WTC11 (cell line): ENCODE results near the gene AMMECR1. TPM values are rescaled to one million over a fixed set of nuclear protein-coding genes. Genes with fewer than 3 reads are reported as not detected.

Experiments used
- ATAC-seq: fragments of 200-7000 bp; cut with Tn5 transposase; 2 replicates; pipeline ENCODE4 v1.10.0; 2021; ENCODE audit warnings: mild to moderate bottlenecking, moderate library complexity
- CTCF ChIA-PET: fragments of 300-600 bp; sonication (Branson Sonifier 250); formaldehyde crosslinking; loops from one replicate; lab custom pipeline; 2021; ENCODE audit warnings: antibody characterized with exemption; lab: Charles Lee
- POLR2A ChIA-PET: fragments of 350-600 bp; sonication (Branson Sonifier 250); formaldehyde crosslinking; loops from one replicate; lab custom pipeline; 2021; ENCODE audit warnings: antibody characterized with exemption; lab: Charles Lee
- DNase-seq: peaks from one replicate; pipeline ENCODE4 v3.0.0; 2021; ENCODE audit warnings: low spot score
- H3K27ac Mint-ChIP-seq: 2 replicates; pipeline ENCODE4 v1.8.0; 2021; ENCODE audit warnings: mixed read lengths
- H3K27me3 Mint-ChIP-seq: 2 replicates; pipeline ENCODE4 v1.8.0; 2021; ENCODE audit warnings: low read depth, mild to moderate bottlenecking, moderate library complexity, mixed read lengths
- H3K36me3 Mint-ChIP-seq: 2 replicates; pipeline ENCODE4 v1.8.0; 2021; ENCODE audit warnings: mixed read lengths
- H3K4me1 Mint-ChIP-seq: 2 replicates; pipeline ENCODE4 v1.8.0; 2022; ENCODE audit warnings: mixed read lengths
- H3K4me3 Mint-ChIP-seq: 2 replicates; pipeline ENCODE4 v1.8.0; 2021; ENCODE audit warnings: mild to moderate bottlenecking, moderate library complexity, mixed read lengths
- H3K9me3 Mint-ChIP-seq: 2 replicates; pipeline ENCODE4 v1.8.0; 2021; ENCODE audit warnings: mixed read lengths
- ATF1 ChIP-seq: sonication (generic); formaldehyde crosslinking; IDR thresholded peaks from 2 replicates; pipeline ENCODE4 v1.8.1; 2023; ENCODE audit warnings: mild to moderate bottlenecking, moderate library complexity, missing genetic modification reagents
- CREB1 ChIP-seq: sonication (generic); formaldehyde crosslinking; IDR thresholded peaks from 2 replicates; pipeline ENCODE4 v1.8.0; 2023; ENCODE audit warnings: mild to moderate bottlenecking, missing genetic modification reagents
- ELF4 ChIP-seq: sonication (generic); formaldehyde crosslinking; IDR thresholded peaks from 2 replicates; pipeline ENCODE4 v1.8.1; 2022; ENCODE audit warnings: low read depth, mild to moderate bottlenecking, moderate library complexity, missing genetic modification reagents
- KAT7 ChIP-seq: sonication (generic); formaldehyde crosslinking; IDR thresholded peaks from 2 replicates; pipeline ENCODE4 v1.8.1; 2023; ENCODE audit warnings: missing genetic modification reagents, mild to moderate bottlenecking, borderline replicate concordance
- MXD4 ChIP-seq: fragments of 250-450 bp; sonication (Bioruptor Pico); IDR thresholded peaks from 2 replicates; pipeline ENCODE4 v1.8.0; 2021; ENCODE audit warnings: mild to moderate bottlenecking, moderate library complexity, borderline replicate concordance
- NFE2L1 ChIP-seq: sonication (generic); formaldehyde crosslinking; IDR thresholded peaks from 2 replicates; pipeline ENCODE4 v1.8.1; 2023; ENCODE audit warnings: missing genetic modification reagents
- NR2C2 ChIP-seq: sonication (generic); formaldehyde crosslinking; IDR thresholded peaks from 2 replicates; pipeline ENCODE4 v1.8.0; 2022; ENCODE audit warnings: mild to moderate bottlenecking, missing genetic modification reagents
- SMAD4 ChIP-seq: sonication (generic); formaldehyde crosslinking; IDR thresholded peaks from 2 replicates; pipeline ENCODE4 v1.8.0; 2022; ENCODE audit warnings: mild to moderate bottlenecking, missing genetic modification reagents
- TEAD4 ChIP-seq: sonication (generic); formaldehyde crosslinking; IDR thresholded peaks from 2 replicates; pipeline ENCODE4 v1.8.0; 2022; ENCODE audit warnings: mild to moderate bottlenecking, missing genetic modification reagents
- TP53 ChIP-seq: sonication (generic); formaldehyde crosslinking; IDR thresholded peaks from 2 replicates; pipeline ENCODE4 v1.8.1; 2023; ENCODE audit warnings: mild to moderate bottlenecking, missing genetic modification reagents
- ZNF416 ChIP-seq: fragments of 250-450 bp; sonication (Bioruptor Pico); IDR thresholded peaks from 2 replicates; pipeline ENCODE4 v1.9.0; 2021; ENCODE audit warnings: mild to moderate bottlenecking, inconsistent platforms
- ZNF423 ChIP-seq: fragments of 250-450 bp; sonication (Bioruptor Pico); IDR thresholded peaks from 2 replicates; pipeline ENCODE4 v2.1.2; 2022; ENCODE audit warnings: mild to moderate bottlenecking, moderate library complexity
- ZNF671 ChIP-seq: fragments of 250-450 bp; sonication (Bioruptor Pico); IDR thresholded peaks from 2 replicates; pipeline ENCODE4 v1.8.0; 2021; ENCODE audit warnings: mild to moderate bottlenecking
- total RNA-seq: library from RNA; stranded (reverse); gene quantifications from 3 replicates; pipeline ENCODE4 v1.2.3, GENCODE V29; 2021
- TF ChIP-seq, protein P1 (sequence below): sonication (generic); formaldehyde crosslinking; IDR thresholded peaks from 2 replicates; pipeline ENCODE4 v1.8.1; 2023; ENCODE audit warnings: mild to moderate bottlenecking, missing genetic modification reagents, moderate library complexity
- TF ChIP-seq, protein P2 (sequence below): fragments of 250-450 bp; sonication (Bioruptor Pico); IDR thresholded peaks from 2 replicates; pipeline ENCODE4 v2.1.2; 2022; ENCODE audit warnings: mild to moderate bottlenecking, moderate library complexity
- TF ChIP-seq, protein P3 (sequence below): sonication (generic); formaldehyde crosslinking; IDR thresholded peaks from 2 replicates; pipeline ENCODE4 v1.8.1; 2022; ENCODE audit warnings: mild to moderate bottlenecking, moderate library complexity, missing genetic modification reagents
- TF ChIP-seq, protein P4 (sequence below): sonication (generic); formaldehyde crosslinking; IDR thresholded peaks from 2 replicates; pipeline ENCODE4 v1.8.0; 2022; ENCODE audit warnings: missing genetic modification reagents
- TF ChIP-seq, protein P5 (sequence below): sonication (generic); formaldehyde crosslinking; IDR thresholded peaks from 2 replicates; pipeline ENCODE4 v1.8.0; 2022; ENCODE audit warnings: mild to moderate bottlenecking, missing genetic modification reagents
- TF ChIP-seq, protein P6 (sequence below): sonication (generic); formaldehyde crosslinking; IDR thresholded peaks from 2 replicates; pipeline ENCODE4 v1.8.0; 2022; ENCODE audit warnings: mild to moderate bottlenecking, missing genetic modification reagents

Gene AMMECR1
- total RNA-seq, 1 experiment from 2014 or later, result 18.1 TPM

DNA sequence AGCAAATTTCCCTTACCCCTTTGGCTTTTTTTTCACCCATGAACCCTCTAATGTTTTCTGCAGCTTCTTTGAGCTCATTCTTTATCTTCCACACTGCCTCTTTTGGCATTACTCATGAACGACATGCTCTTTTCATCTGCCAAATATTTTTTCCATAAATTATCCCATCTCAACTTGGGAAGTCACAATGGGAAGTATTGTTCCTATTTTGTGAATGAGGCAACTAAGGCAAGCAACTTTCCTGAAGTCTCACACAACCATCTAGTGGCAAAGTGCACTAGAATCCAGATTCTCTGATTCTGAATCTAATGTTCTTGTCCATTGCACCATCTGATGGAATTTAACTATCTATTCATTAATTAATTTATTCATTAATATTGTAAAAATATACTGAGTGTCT lies 41.4 kb upstream of the AMMECR1 start (continued):
- TF ChIP-seq NFE2L1 (CRISPR knock-in tag) (no peak), SMAD4 (no peak), ZNF416 (CRISPR knock-in tag) (no peak), NR2C2 (no peak), ZNF671 (CRISPR knock-in tag) (no peak)
- TF ChIP-seq, protein P1, sequence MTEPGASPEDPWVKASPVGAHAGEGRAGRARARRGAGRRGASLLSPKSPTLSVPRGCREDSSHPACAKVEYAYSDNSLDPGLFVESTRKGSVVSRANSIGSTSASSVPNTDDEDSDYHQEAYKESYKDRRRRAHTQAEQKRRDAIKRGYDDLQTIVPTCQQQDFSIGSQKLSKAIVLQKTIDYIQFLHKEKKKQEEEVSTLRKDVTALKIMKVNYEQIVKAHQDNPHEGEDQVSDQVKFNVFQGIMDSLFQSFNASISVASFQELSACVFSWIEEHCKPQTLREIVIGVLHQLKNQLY, result no peak
- TF ChIP-seq, protein P2, sequence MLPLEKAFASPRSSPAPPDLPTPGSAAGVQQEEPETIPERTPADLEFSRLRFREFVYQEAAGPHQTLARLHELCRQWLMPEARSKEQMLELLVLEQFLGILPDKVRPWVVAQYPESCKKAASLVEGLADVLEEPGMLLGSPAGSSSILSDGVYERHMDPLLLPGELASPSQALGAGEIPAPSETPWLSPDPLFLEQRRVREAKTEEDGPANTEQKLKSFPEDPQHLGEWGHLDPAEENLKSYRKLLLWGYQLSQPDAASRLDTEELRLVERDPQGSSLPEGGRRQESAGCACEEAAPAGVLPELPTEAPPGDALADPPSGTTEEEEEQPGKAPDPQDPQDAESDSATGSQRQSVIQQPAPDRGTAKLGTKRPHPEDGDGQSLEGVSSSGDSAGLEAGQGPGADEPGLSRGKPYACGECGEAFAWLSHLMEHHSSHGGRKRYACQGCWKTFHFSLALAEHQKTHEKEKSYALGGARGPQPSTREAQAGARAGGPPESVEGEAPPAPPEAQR (CRISPR knock-in tag), result no peak
- TF ChIP-seq, all 79 proteins: peak for 0

DNA sequence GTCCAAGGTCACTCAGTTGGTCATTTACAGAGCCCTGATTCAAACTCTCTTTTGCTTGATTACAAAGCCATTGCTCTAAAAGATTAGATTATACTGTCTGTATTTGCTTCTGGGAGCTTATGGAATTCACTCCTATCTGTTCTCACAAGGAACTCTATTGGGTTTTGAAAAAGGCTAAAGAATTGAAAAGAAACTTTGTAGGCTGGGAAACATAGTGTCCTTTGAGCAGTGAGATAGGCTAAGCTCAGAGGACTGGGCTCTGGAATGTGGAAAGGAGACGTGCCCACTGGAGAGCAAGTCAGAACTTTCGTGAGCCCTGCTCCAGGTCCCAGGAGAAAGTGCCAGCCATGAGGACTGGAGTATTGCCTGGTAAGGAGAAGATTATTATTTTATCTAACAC lies 40.7 kb upstream of the AMMECR1 start, which contains the start of gene RTL9:
Gene RTL9, plus strand, starts transcription at position 301 of the 400 bp plus-strand sequence. CDS start 91,770 bp downstream, outside the sequence.
- DNase-seq (no peak), ATAC-seq (no peak)
- Mint-ChIP-seq H3K27ac (no peak within 1 kb of the TSS), H3K36me3 (no peaks in the 10 kb centered on the region), H3K9me3 (peaks cover 6% of the 10 kb centered on the region; the same call in 1 of the 2 replicates), H3K27me3 (no peaks in the 10 kb centered on the region; the same call in 1 of the 2 replicates), H3K4me3 (no peak within 1 kb of the TSS), H3K4me1 (no peaks in the 10 kb centered on the region)
- TF ChIP-seq NR2C2 (no peak), MXD4 (CRISPR knock-in tag) (no peak), TEAD4 (CRISPR knock-in tag) (no peak), ATF1 (CRISPR knock-in tag) (no peak)
- TF ChIP-seq, protein P3, sequence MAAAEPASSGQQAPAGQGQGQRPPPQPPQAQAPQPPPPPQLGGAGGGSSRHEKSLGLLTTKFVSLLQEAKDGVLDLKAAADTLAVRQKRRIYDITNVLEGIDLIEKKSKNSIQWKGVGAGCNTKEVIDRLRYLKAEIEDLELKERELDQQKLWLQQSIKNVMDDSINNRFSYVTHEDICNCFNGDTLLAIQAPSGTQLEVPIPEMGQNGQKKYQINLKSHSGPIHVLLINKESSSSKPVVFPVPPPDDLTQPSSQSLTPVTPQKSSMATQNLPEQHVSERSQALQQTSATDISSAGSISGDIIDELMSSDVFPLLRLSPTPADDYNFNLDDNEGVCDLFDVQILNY (CRISPR knock-in tag), result no peak
- ChIA-PET CTCF (no interaction called here), POLR2A (no interaction called here)

DNA sequence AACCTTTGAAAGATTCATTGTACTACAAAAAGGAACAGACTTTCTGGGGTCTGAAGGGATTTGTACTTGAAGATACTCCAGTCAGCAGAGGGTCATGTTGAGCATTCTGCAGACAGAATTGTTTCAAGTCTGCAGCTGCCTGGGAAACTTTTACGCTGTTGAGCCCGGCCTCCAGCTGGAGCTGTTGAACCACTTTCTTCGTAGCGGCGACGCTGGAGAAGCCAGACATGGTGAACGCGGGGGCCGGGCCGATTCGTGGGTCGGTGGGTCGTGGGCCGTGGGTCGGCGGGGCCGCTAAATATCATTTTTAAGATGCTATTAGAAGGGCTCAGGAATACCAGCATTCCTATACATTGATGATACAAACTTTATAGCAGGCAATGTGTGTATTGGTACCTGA lies 28.8 kb upstream of the AMMECR1 start:
- DNase-seq, result peak; percentile 15
- POLR2A ChIA-PET, result interaction anchor here (1.0 kb wide), 1 partner anchor 29 kb away, joined by 3 read pairs; the partner anchor contains the start of gene AMMECR1

More for the DNA sequence above, 28.8 kb upstream of the AMMECR1 start:
- ATAC-seq, result peak; percentile 63
- H3K27me3 Mint-ChIP-seq, result no peaks in the 10 kb centered on the region; the same call in 1 of the 2 replicates
- CTCF ChIA-PET, result no interaction called here
- no peaks in the 10 kb centered on the region for H3K9me3 Mint-ChIP-seq
- no peaks in the 10 kb centered on the region for H3K36me3 Mint-ChIP-seq
- TF ChIP-seq TP53 (no peak), KAT7 (no peak), CREB1 (CRISPR knock-in tag) (no peak), ATF1 (CRISPR knock-in tag) (no peak), ELF4 (CRISPR knock-in tag) (no peak), ZNF423 (CRISPR knock-in tag) (no peak)
- TF ChIP-seq, protein P4, sequence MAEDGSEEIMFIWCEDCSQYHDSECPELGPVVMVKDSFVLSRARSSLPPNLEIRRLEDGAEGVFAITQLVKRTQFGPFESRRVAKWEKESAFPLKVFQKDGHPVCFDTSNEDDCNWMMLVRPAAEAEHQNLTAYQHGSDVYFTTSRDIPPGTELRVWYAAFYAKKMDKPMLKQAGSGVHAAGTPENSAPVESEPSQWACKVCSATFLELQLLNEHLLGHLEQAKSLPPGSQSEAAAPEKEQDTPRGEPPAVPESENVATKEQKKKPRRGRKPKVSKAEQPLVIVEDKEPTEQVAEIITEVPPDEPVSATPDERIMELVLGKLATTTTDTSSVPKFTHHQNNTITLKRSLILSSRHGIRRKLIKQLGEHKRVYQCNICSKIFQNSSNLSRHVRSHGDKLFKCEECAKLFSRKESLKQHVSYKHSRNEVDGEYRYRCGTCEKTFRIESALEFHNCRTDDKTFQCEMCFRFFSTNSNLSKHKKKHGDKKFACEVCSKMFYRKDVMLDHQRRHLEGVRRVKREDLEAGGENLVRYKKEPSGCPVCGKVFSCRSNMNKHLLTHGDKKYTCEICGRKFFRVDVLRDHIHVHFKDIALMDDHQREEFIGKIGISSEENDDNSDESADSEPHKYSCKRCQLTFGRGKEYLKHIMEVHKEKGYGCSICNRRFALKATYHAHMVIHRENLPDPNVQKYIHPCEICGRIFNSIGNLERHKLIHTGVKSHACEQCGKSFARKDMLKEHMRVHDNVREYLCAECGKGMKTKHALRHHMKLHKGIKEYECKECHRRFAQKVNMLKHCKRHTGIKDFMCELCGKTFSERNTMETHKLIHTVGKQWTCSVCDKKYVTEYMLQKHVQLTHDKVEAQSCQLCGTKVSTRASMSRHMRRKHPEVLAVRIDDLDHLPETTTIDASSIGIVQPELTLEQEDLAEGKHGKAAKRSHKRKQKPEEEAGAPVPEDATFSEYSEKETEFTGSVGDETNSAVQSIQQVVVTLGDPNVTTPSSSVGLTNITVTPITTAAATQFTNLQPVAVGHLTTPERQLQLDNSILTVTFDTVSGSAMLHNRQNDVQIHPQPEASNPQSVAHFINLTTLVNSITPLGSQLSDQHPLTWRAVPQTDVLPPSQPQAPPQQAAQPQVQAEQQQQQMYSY (CRISPR knock-in tag), result no peak
- TF ChIP-seq, protein P5, sequence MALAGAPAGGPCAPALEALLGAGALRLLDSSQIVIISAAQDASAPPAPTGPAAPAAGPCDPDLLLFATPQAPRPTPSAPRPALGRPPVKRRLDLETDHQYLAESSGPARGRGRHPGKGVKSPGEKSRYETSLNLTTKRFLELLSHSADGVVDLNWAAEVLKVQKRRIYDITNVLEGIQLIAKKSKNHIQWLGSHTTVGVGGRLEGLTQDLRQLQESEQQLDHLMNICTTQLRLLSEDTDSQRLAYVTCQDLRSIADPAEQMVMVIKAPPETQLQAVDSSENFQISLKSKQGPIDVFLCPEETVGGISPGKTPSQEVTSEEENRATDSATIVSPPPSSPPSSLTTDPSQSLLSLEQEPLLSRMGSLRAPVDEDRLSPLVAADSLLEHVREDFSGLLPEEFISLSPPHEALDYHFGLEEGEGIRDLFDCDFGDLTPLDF, result no peak
- TF ChIP-seq, protein P6, sequence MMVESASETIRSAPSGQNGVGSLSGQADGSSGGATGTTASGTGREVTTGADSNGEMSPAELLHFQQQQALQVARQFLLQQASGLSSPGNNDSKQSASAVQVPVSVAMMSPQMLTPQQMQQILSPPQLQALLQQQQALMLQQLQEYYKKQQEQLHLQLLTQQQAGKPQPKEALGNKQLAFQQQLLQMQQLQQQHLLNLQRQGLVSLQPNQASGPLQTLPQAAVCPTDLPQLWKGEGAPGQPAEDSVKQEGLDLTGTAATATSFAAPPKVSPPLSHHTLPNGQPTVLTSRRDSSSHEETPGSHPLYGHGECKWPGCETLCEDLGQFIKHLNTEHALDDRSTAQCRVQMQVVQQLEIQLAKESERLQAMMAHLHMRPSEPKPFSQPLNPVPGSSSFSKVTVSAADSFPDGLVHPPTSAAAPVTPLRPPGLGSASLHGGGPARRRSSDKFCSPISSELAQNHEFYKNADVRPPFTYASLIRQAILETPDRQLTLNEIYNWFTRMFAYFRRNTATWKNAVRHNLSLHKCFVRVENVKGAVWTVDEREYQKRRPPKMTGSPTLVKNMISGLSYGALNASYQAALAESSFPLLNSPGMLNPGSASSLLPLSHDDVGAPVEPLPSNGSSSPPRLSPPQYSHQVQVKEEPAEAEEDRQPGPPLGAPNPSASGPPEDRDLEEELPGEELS (CRISPR knock-in tag), result no peak
- TF ChIP-seq, protein P3 (CRISPR knock-in tag), result no peak
- H3K4me1 Mint-ChIP-seq, result no peaks in the 10 kb centered on the region
- no peak overlapping the region for H3K27ac Mint-ChIP-seq
- no peak overlapping the region for H3K4me3 Mint-ChIP-seq
